Stimulated activated CD4-positive, alpha-beta T cell treated with anti-CD3 and anti-CD28 coated beads, TNF-alpha, amount 100 ng/mL, for 1 hour (primary cell): ENCODE results near the gene SERGEF.

Experiments used
- DNase-seq, 3 donors: peaks; one replicate each; pipeline ENCODE4 v3.0.0-alpha.2; 2020; ENCODE audit warnings: low read depth in 3 of 3, low spot score in 1 of 3

Gene SERGEF

DNA sequence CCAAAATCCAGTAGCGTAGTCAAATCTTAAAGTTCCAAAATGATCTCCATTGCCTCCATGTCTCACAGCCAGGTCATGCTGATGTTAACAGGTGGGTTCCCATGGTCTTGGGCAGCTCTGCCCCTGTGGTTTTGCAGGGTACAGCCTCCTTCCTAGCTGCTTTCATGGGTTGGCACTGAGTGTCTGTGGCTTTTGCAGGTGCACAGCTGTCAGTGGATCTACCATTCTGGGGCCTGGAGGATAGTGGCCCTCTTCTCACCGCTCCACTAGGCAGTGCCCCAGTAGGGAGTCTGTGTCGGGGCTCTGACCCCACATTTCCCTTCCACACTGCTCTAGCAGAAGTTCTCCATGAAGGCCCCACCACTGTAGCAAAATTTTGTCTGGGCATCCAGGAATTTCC is 145.5 kb downstream of the SERGEF start:
- no peak for DNase-seq

DNA sequence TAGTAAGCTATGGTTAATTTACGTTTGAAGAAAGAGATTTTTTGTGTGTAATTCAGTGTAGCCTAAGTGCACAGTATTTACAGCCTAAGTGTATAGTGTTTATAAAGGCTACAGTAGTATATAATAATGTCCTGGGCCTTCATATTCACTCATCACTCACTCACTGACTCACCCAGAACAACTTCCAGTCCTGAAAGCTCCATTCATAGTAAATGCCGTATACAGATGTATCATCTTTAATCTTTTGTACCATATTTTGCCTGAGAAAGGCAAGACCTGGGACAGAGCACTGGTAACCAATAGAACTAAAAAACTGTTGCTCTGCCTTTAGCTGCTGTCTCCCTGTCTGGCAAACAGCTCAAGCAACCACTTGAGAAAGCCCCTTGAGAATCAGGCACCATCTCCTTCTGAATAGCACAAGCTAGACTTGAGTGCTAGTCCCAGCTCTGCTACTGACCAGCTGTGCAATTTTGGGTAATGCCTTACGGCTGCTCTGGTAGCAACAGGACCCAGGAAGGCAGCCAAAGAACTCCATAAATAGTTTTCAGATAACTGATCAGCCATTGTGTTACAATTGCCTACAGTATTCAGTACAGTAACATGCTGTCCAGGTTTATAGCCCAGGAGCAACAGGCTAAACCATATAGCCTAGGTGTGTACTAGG is 146.9 kb downstream of the SERGEF start:
- DNase-seq = no peak

DNA sequence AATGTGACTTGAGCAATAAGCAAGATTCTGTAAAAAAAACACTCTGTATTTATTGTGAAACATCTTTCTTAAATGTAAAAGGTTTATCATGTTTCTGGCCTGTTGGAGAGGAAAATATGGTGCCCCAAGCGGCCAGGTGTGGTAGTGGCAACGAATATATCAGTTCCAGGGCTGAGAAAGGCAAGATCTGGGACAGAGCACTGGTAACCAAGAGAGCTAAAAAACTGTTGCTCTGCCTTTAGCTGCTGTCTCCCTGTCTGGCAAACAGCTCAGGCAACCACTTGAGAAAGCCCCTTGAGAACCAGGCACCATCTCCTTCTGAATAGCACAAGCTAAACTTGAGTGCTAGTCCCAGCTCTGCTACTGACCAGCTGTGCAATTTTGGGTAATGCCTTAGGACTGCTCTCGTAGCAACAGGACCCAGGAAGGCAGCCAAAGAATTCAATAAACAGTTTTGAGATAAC is 148.3 kb downstream of the SERGEF start:
- DNase-seq = no peak

DNA sequence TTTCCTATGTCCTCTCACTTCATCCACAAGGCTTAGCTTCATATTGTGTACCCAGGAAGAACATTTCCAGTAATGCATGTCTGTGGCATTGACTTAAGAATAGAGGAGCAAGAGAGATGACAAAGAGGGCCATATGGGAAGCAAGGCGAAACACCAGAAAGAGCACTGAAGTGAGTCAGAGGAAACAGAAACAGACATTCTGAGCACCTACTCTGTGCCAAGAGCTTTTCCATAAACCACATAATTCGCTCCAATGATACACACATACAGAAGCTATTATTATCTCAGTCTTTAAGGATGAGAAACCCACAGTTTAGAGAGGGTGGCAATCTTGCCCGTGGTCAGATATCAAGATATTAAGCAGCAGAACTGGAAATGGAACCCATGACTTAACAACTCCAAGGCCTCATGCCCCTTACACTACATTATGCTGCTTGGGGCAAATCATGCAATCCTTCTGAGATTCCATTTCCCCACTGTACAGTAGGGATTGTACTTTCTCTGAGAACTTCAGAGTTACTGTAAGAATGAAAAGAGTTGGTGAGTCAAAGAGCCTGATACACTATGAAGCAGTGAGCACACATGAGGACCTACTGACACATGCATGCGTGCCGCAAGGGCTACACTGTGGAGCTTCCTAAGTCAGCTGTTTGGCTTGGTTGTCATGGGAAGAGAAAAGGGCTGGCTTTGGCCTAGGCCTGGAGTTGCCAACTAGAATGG is 151.7 kb downstream of the SERGEF start:
- DNase-seq = no peak

DNA sequence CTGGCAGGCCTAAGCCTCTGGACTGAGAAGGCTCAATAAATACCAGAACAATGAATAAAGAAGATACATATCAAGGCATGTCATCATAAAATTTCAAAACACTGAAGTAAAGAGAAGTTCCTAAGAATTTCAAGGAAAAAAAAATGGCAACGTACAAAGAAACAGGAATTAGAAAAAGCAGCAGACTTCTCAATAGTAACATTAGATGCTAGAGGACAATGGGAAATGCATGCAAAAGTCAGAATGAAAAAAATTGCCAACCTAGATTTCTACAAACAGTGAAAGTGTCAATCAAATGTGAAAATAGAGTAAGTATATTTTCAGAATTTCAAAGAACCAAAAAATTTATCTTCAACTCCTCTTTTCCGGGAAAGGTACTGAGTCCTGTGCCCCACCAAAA is 153.3 kb downstream of the SERGEF start:
- DNase-seq = no peak

DNA sequence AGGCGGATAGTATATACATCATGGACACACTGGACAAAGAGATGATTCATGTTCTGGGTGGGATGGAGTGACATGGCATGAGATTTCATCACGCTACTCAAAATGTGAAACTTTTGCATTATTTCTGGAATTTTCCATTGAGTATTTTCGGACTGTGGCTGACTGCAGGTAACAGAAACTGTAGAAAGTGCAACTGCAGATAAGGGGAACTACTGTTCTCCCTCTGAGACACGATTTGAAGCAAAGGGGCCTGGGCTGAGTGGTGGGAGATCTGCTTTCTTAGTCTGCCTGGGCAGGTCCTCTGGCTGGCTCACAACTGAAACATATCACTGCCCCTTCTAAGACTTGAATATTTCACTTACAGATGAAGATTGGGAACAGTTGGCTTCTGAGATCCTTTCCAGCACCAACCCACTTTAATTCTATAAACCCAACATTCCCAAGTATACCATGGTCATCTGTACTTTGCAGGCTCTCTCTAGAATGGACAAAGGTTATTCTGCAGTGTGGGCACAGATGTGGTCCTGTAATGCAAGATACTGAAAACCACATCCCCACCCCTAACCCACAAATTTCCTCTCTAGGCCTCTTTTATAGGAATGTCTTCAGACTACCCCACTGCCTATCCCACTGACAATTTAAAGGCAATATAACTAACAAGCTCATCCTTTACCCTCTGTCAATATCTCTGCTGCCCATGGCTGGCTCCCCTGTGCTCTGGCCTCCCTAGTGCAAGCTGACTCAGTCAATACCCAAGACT is 157.1 kb downstream of the SERGEF start:
- DNase-seq = no peak

DNA sequence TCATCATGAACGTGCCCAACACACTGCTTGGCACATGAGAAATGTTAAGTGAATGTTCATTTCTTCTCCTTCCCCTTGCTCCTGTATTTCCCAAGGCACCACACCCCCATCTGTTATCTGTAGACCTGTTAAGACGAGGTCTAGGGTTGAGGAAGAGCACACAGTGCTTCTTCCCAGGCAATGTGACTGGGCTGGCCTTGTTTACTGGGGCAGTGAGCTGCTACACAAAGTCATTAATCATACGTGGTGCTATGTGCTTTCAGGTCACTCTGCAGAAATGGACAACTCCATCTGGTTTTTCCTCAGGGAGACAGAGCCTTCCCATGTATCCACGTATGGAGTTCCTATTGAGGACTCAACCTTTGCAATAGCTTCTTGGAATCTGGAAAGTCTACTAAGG is 159.6 kb downstream of the SERGEF start:
- DNase-seq = no peak

DNA sequence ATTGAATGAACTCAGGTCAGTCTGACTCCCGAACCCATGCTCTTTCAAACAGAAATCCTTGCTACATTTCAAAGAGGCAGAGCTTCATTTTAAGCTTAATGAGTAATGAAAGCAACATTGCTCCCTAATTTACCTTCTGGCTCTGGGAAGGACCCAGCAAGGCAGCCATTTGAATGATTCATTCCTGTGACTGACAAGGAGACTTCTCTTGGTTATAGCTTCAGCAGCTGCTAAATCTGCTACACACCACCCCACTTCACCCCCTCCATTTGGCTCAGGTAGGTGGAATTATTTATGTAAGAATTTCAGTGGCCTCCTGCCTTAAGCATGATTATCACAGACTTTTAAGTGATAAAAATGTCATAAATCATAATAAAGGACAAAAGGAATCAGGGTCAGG is 160.6 kb downstream of the SERGEF start:
- no peak for DNase-seq

DNA sequence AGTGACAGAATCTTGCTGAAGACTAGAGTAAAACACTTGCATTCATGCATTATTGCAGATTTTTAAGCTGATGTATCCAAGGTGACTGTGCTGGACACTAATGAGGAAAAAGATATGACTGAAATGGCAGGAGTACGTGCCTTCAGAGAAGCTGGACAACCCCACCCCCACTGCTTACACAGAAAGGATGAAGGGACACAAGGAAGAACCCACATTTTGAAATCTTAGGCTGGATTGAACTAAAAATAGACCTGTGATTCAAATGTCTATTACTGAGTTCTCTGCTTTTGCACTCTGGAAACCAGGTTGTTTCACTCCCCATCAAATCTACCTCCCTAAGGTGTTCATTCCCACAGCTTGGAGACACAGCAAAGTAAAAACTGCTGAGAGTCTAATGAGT is 161.2 kb downstream of the SERGEF start:
- no peak for DNase-seq

DNA sequence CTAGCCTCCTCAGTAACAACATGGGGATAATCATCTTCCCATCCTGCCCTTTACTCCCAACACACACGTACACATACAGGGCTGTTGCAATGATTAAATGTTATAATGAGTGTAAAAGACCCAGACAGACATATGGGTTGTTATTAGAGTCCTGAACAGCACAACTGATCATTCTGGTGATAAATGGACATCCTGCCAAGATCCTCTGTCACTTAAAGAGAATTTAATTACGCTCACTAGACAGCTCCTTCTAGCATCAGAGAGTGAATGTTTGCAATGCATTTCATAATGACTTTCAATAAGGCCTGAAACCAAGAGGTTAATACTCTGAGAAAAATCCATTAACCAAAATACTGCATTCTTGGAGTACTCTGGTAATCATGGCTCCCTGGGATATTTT is 162.5 kb downstream of the SERGEF start:
- no peak for DNase-seq

DNA sequence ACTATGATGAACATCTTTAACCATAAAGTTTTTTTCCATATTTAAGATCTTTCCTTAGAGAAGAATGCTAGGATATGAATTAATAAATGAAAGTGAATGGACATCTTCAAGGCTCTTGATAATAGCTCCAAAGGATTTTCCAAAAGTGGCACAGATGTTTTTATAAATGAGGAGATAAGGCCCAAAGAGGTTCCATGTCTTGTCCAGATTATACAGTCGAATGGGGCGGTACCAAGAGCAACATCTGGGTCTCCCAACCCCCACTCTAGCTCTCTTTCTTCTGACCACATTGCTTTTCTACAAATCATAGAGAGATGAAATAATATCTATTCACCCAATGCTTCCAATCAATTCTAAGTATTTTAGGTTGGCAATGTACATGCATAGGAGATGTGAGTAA is 164.1 kb downstream of the SERGEF start:
- no peak for DNase-seq

DNA sequence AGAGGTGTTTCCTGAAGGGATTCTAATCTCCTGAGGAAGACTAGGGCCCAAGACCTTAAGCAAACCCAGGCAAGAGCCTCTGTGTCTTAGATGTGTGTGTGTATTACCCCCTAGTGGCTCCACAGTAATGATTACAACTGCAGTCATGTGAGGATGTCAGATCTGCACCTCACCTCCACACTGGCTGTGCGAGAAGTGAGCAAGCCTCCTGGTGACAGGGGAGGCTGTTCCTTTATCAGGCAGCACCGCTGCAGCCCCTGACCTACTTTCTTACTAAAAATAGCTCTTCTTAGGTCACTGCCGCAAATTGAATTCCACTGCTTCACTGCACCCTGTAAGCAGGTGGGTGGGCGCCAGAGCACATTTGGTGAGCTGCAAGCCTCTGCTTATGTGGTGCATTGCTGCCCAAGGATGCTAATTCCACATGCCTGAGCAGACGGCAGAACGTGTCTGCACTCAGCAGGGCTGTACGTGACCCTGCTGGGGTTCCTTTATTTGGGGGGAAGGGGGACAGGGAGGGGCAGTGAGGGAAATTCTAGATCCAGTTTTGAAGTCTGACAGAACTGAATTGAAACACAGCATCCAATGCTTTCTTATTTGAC is 165.9 kb downstream of the SERGEF start:
- DNase-seq = no peak

DNA sequence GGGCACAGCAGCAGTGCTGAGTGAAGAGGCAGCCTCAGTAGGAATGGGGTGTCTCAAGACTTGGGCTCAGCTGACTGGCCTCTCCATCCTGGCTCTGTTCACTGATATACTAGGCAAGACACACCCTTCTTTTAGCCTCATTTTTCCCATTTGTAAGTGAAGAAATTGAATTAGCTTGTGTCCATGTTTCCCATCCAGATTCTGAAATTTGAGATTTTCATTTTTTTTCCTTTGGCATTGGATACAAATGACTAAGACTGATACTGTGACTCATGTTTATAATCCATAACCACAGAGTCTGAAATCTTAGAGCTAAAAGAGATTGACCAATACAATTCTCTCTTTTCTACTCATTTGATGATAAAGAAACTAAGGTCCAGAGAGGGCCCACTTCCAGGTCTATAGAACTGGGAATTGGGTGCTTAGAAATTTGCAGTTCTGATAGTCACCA is 167.4 kb downstream of the SERGEF start:
- no peak for DNase-seq

DNA sequence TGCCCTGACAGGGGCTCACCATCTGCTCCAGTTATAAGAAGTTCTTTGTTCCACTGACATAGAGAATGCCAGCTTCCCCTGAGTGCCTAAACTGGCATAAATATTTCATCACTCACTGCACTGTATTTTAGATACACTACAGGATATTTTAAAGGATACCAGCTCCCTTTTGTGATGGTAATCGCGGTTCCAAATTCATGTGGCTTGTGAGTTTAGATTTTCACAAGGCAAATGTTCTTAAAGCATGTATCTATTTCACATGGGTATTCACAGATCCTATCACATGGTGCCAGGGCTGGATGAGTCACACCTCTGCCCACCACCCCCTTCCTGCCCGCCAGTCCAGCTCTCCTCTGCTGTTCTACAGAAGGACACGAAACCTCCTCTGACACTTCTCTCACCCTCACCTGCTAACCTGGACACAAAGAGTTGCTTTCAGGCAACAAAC is 172.7 kb downstream of the SERGEF start:
- DNase-seq = no peak

DNA sequence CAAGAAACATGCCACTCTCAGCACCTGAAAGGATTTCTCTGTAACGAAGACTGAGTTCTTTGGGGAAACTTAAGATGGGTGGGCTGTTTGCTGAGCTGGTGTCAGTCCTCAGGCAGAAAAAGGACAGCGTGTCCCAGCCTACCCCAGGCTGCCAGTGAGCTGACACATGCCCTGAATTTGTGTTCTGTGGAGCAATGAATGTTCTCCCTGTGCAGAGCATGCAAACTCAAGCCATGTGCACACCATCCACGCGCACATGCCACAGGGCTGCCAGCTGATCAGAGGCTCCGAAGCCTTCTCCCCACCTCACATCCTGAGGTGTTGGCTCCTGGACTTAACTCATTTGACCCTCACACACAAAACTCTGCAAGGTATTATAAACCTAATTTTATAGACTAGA is 173.4 kb downstream of the SERGEF start:
- DNase-seq = no peak

DNA sequence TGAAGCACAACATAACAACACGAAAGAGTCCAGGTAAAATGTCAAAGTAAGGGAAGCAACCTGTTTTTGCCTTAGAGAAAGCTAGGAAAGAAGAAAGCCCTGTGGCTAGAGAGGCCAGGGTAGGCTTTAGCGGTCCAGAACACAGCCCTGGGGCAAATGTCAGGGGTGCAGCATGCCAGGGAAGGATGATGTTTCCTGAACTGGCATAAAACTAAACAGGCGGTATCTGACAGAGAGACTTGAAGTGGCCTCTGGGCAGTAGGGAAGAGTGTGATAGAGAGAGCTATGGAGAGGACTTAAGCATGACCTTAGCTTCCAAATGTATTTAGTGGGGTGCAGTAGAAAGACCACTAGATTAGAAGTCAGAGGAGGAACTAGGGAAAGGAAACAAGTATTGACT is 174.7 kb downstream of the SERGEF start:
- DNase-seq = no peak

DNA sequence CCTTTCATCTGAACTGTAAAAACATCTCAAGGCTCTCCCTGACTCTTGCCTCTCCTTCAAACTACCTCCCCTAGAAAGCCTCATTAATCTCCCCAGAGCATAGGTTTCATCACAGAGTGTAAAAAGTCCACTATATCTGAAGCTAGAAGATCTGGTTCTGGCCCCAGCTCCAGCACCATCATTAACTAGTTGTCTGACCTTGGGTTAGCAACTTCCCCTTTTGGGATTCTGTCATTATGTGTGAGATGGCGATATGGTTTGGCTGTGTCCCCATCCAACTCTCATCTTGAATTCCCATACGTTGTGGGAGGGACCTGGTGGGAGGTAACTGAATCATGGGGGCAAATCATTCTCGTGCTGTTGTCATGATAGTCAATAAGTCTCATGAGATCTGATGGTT is 181.0 kb downstream of the SERGEF start:
- DNase-seq = no peak

DNA sequence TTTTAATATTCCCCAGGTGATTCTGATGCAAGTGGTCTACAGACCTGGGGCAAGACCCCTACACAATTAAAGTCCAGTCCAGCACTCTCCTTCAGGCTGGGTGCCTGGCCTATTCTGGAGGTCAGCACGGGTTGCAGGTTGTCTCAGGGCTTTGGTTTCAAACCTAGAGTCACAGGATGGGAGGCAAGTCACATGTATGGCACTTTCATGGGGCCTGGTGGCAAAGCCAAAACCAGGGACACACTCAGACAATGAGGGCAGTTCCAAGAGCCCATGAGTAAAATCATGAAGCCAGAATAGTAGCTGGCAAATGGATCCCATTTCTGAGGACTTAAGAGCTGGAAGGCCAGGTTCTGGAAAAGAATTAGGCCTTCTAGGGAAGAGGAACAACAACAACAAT is 181.6 kb downstream of the SERGEF start:
- DNase-seq = no peak

DNA sequence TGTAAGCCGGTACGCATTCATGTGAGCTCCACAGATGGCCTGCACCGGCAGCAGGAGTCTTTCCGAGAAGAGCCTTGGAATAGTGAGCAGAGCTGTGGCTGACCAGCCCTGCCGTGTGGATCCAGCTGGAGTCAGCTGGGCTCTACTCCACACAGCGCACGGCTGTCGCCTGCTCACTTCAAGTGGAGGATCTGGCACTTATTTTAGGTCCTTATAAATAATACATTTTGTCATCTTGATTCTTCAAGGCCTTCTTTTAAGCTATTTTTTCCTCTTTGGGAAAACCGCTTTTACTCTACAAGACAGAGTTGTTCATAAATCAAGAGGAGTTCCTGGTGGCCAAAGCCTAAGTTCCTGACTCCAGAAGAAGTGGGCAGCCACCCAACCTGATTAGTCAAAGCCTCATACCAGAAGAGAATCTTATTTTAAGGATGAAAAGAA is 184.5 kb downstream of the SERGEF start:
- DNase-seq = no peak

DNA sequence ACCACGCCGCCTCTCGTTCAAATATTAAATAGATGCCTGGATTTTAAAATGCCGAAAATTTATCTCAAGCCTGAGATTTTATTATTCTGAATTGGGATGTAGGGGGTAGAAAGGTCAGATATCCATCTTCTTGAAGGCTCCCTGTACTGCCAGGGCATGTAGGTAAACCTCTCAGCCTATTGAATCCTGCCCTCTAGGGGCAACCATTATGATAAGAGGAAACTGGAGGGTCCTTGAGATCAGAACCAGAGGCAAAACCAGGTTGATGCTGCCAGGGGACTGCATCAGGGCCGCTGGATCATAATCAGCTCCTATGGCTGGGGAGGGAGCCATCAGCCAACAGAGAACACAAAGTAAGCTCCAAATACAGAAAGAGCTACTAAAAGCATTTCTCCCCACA is 185.8 kb downstream of the SERGEF start:
- DNase-seq = no peak

DNA sequence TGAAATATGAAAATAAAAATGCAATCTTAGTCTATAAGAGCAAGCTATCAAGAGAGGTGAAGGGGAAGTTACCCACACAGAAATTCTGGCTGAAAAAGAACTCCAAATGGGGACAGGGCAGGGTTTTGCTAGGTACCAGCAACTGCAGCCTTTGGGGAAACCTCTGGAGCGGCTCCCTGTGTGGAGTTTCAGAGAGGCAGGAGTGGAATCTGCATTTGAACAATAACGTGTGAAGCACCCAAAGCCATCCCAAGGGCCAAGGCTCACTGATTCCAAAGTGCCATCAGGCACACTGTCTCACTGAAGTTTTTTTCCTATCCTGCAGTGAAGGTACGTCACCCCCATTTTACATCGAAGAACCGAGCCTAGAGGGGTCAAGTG is 190.5 kb downstream of the SERGEF start:
- no peak for DNase-seq
